ENCODE data around the gene UBE2Q2.
"Not testable (repeated sequence)": the region's sequence is repeated elsewhere in the genome, so short reads cannot be mapped to it uniquely, and the experiment has no call there.

UBE2Q2 gene

GRCh38 chr15:75827691-75828090 lies 15.6 kb upstream of the UBE2Q2 start:
- DNase-seq, result no peak

GRCh38 chr15:75828429-75828828 lies 14.8 kb upstream of the UBE2Q2 start:
- no peak for DNase-seq

DNA sequence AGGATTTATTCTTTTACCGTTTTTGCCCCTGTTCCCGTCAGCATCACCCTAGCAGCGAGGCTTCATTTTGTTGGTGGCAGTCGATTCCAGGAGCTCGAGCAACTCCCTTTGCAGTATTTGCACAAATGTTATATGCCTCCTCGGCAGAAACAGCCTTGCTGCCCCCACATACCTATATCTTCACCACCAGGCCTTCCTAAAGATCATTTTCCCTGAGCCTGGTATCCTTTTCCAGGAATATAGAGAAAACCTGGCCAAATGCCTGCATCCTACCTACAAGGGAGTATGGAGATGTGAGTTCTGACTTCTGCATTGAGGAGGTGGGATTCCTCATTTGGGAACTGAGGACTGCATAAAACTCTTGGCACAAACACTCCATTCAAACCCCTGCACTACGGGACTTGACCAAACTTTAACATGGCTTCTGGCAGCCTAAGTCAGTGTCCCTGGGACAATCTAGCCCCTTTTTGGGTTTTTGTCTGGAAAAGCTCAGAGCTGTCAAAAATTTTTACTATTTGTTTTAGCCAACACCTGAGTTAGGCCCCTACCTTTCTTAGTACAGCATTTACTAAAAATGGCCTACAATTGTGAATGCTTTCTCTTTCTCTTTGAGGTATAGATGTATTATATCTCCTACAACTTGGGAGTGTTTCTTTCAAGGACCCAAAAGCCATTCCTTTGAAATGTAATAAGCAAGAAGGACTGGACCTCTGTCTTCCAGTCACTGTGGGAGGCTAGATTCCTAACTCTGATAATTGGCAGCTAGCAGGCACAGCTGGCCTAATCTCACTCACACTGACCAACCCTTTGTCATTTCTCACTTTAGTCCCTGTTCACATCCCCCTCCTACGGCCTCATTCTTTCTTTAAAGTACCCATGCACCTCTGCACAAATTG lies 12.1 kb upstream of the UBE2Q2 start:
- DNase-seq, result no peak

DNA sequence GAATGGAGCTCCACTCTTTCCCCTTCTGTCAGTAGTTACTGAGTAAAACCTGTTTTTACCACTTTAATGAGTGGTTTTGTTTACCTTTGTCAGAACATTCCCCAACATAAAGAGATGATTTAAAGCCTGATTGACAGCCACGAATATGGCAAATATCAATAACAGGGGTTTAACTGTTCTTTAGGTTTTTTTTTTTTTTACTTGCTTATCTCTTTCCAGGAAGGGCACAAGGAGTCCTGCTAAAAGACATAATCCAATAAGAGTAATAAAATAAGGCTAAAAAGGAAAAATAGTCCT lies 11.5 kb upstream of the UBE2Q2 start:
- DNase-seq, result no peak

GRCh38 chr15:75832114-75832513 lies 11.1 kb upstream of the UBE2Q2 start:
- DNase-seq, result no peak

DNA sequence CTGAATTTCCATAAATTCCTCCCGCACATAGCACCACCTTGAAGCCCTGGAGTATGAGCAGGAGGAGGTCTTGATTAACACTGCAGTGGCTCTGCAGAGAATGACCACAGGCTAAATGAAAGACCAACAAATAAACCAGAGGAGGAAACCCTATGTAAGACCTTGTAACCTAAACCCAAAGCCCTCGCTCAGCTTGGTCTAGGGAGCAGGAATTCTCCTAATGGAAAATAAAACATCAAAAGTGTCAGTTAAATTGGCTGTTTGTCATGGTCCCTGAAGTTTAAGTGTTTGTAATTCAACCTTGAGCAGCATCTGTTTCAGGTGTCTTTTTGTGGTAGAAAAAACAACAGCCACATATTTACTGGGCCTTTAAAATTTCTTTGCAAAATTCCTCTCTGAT lies 9.2 kb upstream of the UBE2Q2 start:
- no peak for DNase-seq

- DNase-seq, result no peak
These were observed 7.0 kb upstream of the UBE2Q2 start for GRCh38 chr15:75835990-75836958.

DNA sequence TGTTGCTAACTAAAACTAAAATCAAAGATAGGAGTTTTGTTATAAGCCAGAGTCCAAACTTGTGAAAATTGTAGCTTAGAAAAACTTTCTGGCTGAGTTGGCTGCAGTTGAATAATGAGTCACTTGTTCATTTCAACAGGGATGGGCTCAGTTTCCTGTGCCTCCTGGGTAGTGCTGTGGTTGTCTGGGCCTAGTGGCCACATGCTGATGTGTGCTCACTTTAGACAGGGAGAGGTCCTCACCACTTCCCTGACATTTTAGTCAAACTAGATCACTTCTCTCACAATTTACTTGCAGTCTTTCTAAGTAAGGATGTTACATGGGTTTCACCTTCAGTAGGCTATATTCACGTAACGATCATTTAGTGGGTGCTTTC lies 6.3 kb upstream of the UBE2Q2 start:
- no peak for DNase-seq

DNA sequence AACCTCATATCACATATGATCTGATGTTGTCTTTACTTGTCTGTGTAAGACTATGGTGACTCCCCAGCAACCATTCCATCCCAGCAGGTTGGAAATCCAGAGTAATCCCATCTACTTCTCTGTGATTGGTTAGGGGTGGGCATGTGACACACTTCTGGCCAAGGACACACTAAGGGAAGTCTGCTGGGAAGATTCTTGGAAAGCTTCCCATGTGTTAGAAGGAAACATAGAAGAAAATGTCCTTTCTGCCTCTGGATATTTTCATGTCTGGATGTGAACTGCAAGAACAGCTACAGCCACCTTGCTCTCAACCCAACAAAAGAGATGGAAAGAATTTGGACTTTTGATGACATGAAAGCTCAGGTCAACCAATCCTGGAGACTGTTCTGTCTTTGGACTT lies 2.6 kb upstream of the UBE2Q2 start:
- no peak for DNase-seq

DNA sequence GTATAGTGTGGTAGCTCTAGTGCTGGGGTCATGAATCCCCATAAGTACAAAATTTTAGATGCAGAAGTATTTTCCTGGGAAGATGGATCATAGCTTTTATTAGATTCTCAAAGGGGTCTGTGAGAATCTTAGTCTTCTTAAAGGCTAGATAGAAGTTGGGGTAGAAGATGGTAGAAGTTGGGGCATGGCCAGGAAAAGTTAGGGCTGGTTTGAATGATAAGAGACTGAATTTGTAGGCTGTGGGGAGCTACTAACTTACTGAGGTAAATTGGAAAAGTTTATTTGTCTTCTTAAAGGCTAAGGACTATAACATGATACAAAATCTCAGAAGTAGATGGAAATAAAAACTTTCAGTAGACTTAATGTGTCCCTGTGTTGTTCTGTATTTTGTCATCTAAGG lies 1.6 kb upstream of the UBE2Q2 start:
- no peak for DNase-seq

GRCh38 chr15:75843678-75844581 lies 683 bp downstream of the UBE2Q2 start:
- peak; percentile 48 for DNase-seq

DNA sequence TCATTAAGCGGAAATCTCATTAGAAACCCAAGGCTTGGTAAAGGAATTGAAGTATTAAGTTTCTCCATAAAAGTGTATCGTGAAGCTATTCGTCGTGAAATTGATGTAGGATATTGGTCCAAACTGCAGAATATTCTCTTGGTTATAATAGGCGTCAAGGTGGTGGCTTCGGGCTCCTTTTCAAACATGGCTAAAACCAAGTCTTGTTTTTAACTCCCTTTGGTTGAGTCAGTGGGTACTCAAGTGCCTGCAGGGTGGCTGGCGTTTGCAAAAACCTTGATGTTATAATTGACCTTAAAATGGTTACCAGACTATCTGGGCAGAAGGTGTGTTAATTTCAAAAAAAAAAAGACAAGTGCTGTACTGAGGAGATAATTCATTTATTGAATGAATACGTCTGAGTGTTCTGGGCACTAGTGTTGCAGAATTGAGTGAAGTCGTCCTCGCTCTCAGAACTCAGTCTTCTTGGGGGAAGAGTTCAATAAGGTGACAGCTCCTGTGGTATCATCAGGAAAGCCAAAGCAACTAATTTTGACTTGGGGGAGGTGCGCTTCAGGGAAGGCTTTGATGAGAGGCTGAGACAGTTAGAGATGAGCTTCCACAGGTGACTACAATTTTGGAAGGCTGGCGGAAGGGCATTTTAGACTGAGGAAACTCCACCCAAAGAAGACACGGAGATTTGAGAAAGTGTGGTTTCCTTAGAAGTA lies 1.5 kb downstream of the UBE2Q2 start:
- DNase-seq, result no peak

GRCh38 chr15:75849167-75849566 lies 5.9 kb downstream of the UBE2Q2 start:
- no peak for DNase-seq

GRCh38 chr15:75850708-75851107 lies 7.5 kb downstream of the UBE2Q2 start:
- no peak for DNase-seq

DNA sequence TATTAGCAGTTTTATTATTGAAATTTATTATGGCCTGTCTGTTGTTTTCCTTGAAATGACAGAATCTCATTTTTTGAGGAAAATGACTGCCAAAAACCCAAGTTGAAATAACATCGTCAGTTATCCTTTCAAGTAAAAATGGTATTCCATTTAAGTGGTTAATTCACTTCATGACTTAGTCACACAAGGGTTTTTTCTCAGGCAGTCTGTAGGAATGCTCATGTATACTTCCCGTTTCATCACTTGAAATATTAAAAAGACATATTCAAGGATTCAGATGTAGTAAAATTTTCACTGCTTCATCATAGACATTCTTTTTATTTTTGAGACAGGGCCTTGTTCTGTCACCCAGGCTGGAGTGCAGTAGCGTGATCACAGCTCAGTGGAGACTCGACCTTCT lies 8.3 kb downstream of the UBE2Q2 start:
- DNase-seq, result not testable (repeated sequence)

GRCh38 chr15:75857886-75858285 lies 14.6 kb downstream of the UBE2Q2 start:
- DNase-seq, result no peak

DNA sequence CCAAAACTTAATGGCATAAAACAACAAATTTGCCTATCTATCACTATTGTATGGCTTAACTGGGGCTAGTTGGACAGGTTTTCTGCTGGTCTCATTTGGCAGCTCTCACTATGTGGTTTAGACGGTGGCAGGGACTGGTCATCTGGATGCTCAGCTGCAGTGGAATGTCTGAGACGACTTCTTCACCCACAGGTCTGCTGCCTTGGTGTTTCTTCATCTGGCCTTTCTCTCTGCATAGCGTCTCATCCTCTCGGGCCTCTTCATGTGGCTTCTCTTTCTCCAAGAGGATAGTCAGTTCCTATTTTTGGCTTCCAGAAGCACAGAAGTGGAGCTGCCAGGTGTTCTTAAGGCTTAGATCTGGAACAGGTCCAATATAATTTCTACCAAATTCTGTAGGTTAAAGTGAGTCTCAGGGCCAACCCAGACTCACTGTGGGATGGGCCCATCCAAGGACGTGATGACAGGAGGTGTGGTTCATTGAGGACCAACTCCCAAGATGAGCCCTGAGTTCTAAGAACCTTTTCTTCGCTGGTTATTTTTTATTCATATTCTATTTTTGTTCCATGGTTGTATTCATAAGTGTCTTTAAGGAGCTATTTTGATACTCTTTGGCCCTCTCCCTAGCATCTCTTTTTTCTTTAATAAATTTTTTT lies 18.6 kb downstream of the UBE2Q2 start:
- no peak for DNase-seq

DNA sequence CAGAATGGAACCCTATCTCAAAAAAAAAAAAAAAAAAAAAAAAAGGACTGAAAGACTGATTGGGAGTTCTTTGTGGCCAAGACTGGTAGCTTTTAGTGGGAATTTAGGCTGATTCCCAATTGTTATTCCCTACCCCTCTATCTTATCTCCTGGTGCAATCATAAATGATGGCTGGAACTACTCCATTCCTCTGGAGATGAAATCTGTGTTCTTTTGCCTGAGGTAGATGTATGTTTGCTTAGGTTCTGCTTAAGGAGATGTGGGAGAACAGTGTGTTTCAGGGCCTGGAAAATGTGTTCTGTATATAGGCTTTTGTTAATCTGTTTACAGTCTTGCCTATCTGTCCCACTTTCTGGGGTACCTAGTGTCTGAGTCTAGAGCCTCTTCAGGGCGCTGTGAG lies 19.5 kb downstream of the UBE2Q2 start:
- no peak for DNase-seq

DNA sequence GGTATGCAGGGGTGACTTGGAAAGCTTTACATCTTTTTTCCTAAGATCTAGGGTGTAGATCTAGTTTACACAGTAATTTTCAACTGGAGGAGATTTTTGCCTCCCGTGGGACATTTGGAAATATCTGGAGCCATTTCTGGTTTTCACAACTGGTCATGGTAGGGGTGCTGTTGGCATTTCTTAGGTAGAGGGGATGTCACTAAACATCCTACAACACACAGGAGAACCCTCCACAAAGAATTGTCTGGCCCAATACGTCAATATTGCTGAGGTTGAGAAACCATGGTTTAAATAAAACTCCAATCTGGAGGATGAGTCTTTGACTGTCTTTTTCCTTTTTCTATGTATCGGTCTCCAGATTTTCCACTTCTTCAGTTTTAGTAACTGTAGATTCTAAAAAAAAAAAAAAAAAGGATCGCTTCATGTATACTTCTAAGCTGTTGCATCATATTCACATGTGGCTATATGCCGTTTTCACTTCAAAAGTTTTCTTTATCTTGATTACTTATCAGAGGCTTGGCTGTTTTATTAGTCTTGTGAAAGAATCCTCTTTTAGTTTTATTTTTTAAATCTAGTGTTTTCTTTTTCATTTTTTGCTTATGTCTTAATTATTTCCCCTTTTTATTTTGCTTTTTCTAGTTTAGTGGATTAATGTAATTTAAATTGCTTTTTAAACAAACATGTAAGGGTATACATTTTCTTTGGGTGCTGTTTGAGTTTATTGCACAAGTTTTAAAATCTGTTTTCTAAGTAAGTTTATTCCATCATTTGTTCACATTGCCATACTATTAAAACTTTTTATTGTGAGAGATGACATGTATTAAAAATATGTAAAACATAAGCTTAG lies 21.2 kb downstream of the UBE2Q2 start:
- DNase-seq, result no peak

- DNase-seq, result not testable (repeated sequence)
These were observed 22.8 kb downstream of the UBE2Q2 start for GRCh38 chr15:75866045-75866444.

GRCh38 chr15:75866916-75867315 lies 23.7 kb downstream of the UBE2Q2 start:
- DNase-seq, result no peak
